HCT116 (cell line): Measurements from ENCODE around the gene BMP7.

Experiments used
- ATF3 ChIP-seq: IDR thresholded peaks from 2 replicates; pipeline ENCODE4 v1.6.1; 2012
- CBX3 ChIP-seq: IDR thresholded peaks from 2 replicates; pipeline ENCODE4 v1.6.1; 2012; ENCODE audit warnings: low read depth
- CTCF ChIP-seq, 3 experiments: fragments of 200-600 bp in 1 of 3; sonication (generic) in 1 of 3; IDR thresholded peaks in 2 of 3; conservative IDR thresholded peaks in 1 of 3; 2 replicates each; pipeline ENCODE4 v1.5.1; 2012 to 2017; ENCODE audit warnings: low read depth in 2 of 3, low read length in 2 of 3, antibody characterized with exemption in 1 of 3, borderline replicate concordance in 1 of 3, control low read depth in 1 of 3, mild to moderate bottlenecking in 1 of 3, mixed read lengths in 1 of 3, mixed run types in 1 of 3, moderate library complexity in 1 of 3; ENCODE audit not compliant: insufficient read depth in 1 of 3
- EZH2 ChIP-seq: fragments of 200-600 bp; sonication (generic); IDR thresholded peaks from 2 replicates; pipeline ENCODE4 v1.6.1; 2017; ENCODE audit warnings: antibody characterized with exemption, mixed run types
- EZH2phosphoT487 ChIP-seq: fragments of 200-600 bp; IDR thresholded peaks from 2 replicates; pipeline ENCODE4 v1.6.1; 2018; ENCODE audit warnings: antibody characterized with exemption, borderline replicate concordance
- POLR2A ChIP-seq: IDR thresholded peaks from 2 replicates; pipeline ENCODE4 v1.7.0; 2011; ENCODE audit warnings: borderline replicate concordance; ENCODE audit not compliant: insufficient read depth, insufficient read length; ENCODE audit errors: extremely low read depth
- POLR2AphosphoS5 ChIP-seq: IDR thresholded peaks from 2 replicates; pipeline ENCODE4 v1.6.1; 2011; ENCODE audit warnings: mild to moderate bottlenecking, low read depth, low read length, moderate library complexity
- RAD21 ChIP-seq: IDR thresholded peaks from 2 replicates; pipeline ENCODE4 v1.6.1; 2012; ENCODE audit warnings: low read depth, mild to moderate bottlenecking
- REST ChIP-seq: IDR thresholded peaks from 2 replicates; pipeline ENCODE4 v1.6.1; 2012; ENCODE audit warnings: low read depth
- TCF7L2 ChIP-seq: IDR thresholded peaks from 2 replicates; pipeline ENCODE4 v1.7.0; 2011; ENCODE audit warnings: borderline replicate concordance, inconsistent platforms; ENCODE audit not compliant: insufficient read depth, insufficient read length; ENCODE audit errors: extremely low read depth
- YY1 ChIP-seq: IDR thresholded peaks from 2 replicates; pipeline ENCODE4 v1.6.1; 2011; ENCODE audit warnings: low read length, low read depth, moderate library complexity, mild to moderate bottlenecking; ENCODE audit not compliant: insufficient replicate concordance; ENCODE audit errors: extremely low read depth
- ZBTB33 ChIP-seq: IDR thresholded peaks from 2 replicates; pipeline ENCODE4 v1.6.1; 2011; ENCODE audit warnings: mild to moderate bottlenecking, low read length, moderate library complexity; ENCODE audit not compliant: insufficient replicate concordance; ENCODE audit errors: extremely low read depth
- ZNF274 ChIP-seq: fragments of 200-500 bp; sonication (Bioruptor generic); IDR thresholded peaks from 2 replicates; pipeline ENCODE4 v1.6.1; 2014; ENCODE audit warnings: mild to moderate bottlenecking, low read depth, low read length, inconsistent platforms

GRCh38 chr20:57308451-57309271 lies 42.2 kb upstream of the BMP7 start:
- TF ChIP-seq CTCF (IDR thresholded peaks at IDR 0.05 in 2 of 3, conservative IDR thresholded peaks at IDR 0.05 in 1 of 3; ENCODE audit: borderline replicate concordance in 1 of 3, insufficient read depth in 1 of 3, low read depth in 2 of 3, low read length in 2 of 3) (no peak), EZH2 (no peak), EZH2phosphoT487 (no peak), POLR2AphosphoS5 (no peak), REST (no peak), ZNF274 (no peak), YY1 (no peak), CBX3 (no peak), ATF3 (no peak), TCF7L2 (no peak), POLR2A (no peak), ZBTB33 (no peak), RAD21 (no peak)
